T-cell (primary cell): Measurements from ENCODE around the gene SRD5A3. TPM values are rescaled to one million over a fixed set of nuclear protein-coding genes. Genes with fewer than 3 reads are reported as not detected.

Source experiments
- ATAC-seq, 4 experiments: fragments of 200-7000 bp in 3 of 4; fragments of 150-1000 bp in 1 of 4; cut with Tn5 transposase; replicated peaks in 1 of 4; 1 replicate in 3 of 4; 2 replicates in 1 of 4; pipeline ENCODE4 v1.10.0; 2021; ENCODE audit warnings: moderate library complexity in 3 of 4, mild to moderate bottlenecking in 2 of 4, moderate number of reproducible peaks in 1 of 4
- CTCF ChIA-PET, 2 donors: fragments of 300-600 bp; sonication (Branson Sonifier 250); formaldehyde crosslinking; loops; one replicate each; lab custom pipeline; 2022; ENCODE audit warnings: antibody characterized with exemption in 2 of 2; lab: Charles Lee
- POLR2A ChIA-PET, 2 donors: fragments of 300-600 bp; sonication (Branson Sonifier 250); formaldehyde crosslinking; loops; one replicate each; lab custom pipeline; 2022; ENCODE audit warnings: antibody characterized with exemption in 2 of 2; lab: Charles Lee
- DNase-seq, 35 experiments: peaks; one replicate each; pipeline versions ENCODE4 v3.0.0 to v3.0.0-alpha.2; 2013 to 2023
- H3K27ac ChIP-seq: one replicate; pipeline ENCODE4 v1.5.1; 2013; ENCODE audit warnings: low read length
- H3K27me3 ChIP-seq, 2 experiments: replicated peaks in 1 of 2; 1 replicate in 1 of 2; 2 replicates in 1 of 2; pipeline versions ENCODE4 v1.6.1 to v1.7.0; 2013; ENCODE audit warnings: low read length in 1 of 2, mixed read lengths in 1 of 2; ENCODE audit not compliant: control insufficient read depth in 2 of 2, insufficient read depth in 2 of 2; ENCODE audit errors: extremely low read depth in 1 of 2
- H3K36me3 ChIP-seq, 2 donors: 1 replicate in 1 of 2; 2 replicates in 1 of 2; pipeline versions ENCODE4 v1.6.1 to v1.7.0; 2013; ENCODE audit warnings: low read length in 1 of 2; ENCODE audit not compliant: control insufficient read depth in 2 of 2, insufficient read depth in 1 of 2; ENCODE audit errors: extremely low read depth in 1 of 2
- H3K4me1 ChIP-seq, 2 experiments: 1 replicate in 1 of 2; 2 replicates in 1 of 2; pipeline versions ENCODE4 v1.6.1 to v1.7.0; 2013; ENCODE audit warnings: low read length in 2 of 2, mixed read lengths in 1 of 2; ENCODE audit not compliant: insufficient read depth in 2 of 2, control insufficient read depth in 1 of 2; ENCODE audit errors: extremely low read depth in 1 of 2
- H3K4me3 ChIP-seq, 2 donors: 1 replicate in 1 of 2; 2 replicates in 1 of 2; pipeline versions ENCODE4 v1.5.1 to v1.7.0; 2013; ENCODE audit warnings: mild to moderate bottlenecking in 2 of 2, low read length in 1 of 2, moderate library complexity in 1 of 2; ENCODE audit not compliant: control insufficient read depth in 1 of 2; ENCODE audit errors: extremely low read depth in 1 of 2
- H3K9me3 ChIP-seq: 2 replicates; pipeline ENCODE4 v1.7.0; 2013
- H3K27ac Mint-ChIP-seq, 2 donors: one replicate each; pipeline ENCODE4 v1.8.0; 2020 to 2021; ENCODE audit warnings: mild to moderate bottlenecking in 2 of 2, mixed read lengths in 2 of 2
- H3K27me3 Mint-ChIP-seq, 2 donors: one replicate each; pipeline ENCODE4 v1.8.0; 2021 to 2022; ENCODE audit warnings: mixed read lengths in 2 of 2
- H3K36me3 Mint-ChIP-seq: one replicate; pipeline ENCODE4 v1.8.0; 2021; ENCODE audit warnings: mixed read lengths
- H3K4me1 Mint-ChIP-seq, 3 donors: one replicate each; pipeline ENCODE4 v1.8.0; 2020 to 2022; ENCODE audit warnings: mixed read lengths in 3 of 3, mild to moderate bottlenecking in 1 of 3
- H3K4me3 Mint-ChIP-seq, 3 donors: one replicate each; pipeline ENCODE4 v1.8.0; 2020 to 2022; ENCODE audit warnings: mild to moderate bottlenecking in 3 of 3, mixed read lengths in 3 of 3, moderate library complexity in 3 of 3
- H3K9me3 Mint-ChIP-seq, 3 donors: one replicate each; pipeline ENCODE4 v1.8.0; 2020 to 2022; ENCODE audit warnings: mixed read lengths in 3 of 3
- WGBS: methylation state at CpG from one replicate; pipeline ENCODE4 v1.1.5; 2013; ENCODE audit warnings: missing lambda C conversion rate; ENCODE audit not compliant: insufficient coverage; 5-methylcytosine and 5-hydroxymethylcytosine counted together
- total RNA-seq, 35 experiments: library from RNA in 6 of 35; stranded (reverse) in 6 of 35; fragments of 120-200 nt in 1 of 35; gene quantifications; one replicate each; pipeline versions ENCODE4 v1.2.1 to v1.2.4 and lab custom pipeline; 2013 to 2026

The SRD5A3 gene
- total RNA-seq, 5 donors from 2014 or later (not counting 1 experiment from before 2014, with no cell fraction given), result 3.6 to 6.8 (median 4.1) TPM

DNA sequence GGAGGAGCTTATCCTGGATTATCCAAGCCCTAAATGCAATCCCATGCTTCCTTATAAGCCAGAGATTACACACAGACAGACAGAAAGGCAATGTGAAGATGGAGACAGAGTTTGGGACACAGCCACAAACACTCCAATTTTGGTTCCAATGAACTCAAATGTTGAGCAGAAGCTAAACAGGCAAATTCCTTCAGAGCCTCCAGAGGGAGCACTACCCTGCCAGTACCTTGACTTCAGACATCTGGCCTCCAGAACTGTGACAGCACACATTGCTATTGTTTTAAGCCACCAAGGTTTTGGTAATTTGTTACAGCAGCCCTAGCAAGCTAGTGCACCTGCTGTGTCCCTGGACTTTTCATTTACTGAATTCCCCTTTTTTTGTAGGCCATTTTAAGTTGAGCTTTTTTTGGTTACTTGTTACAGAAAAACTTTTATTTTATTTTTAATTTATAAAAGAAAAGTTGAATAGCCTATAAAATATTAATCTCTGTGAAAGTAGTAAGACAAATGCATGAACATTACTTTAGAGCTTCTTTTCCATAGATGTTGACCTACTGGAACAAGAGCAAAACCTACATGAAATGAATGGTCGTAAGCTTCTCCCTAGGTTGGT is 33.4 kb upstream of the SRD5A3 start:
- peaks cover 0 to 4% of the 10 kb centered on the region in 2 donors for H3K27me3 Mint-ChIP-seq
- no peaks in the 10 kb centered on the region for H3K9me3 Mint-ChIP-seq
- no peak overlapping the region for H3K4me3 ChIP-seq
- H3K4me3 Mint-ChIP-seq, result no peak overlapping the region
- H3K4me1 Mint-ChIP-seq, result no peaks in the 10 kb centered on the region
- no peak overlapping the region for H3K27ac ChIP-seq
- peak in 26 of 35 experiments; percentile 2 to 64 (median 15) for DNase-seq
- H3K36me3 ChIP-seq, result no peaks in the 10 kb centered on the region
- POLR2A ChIA-PET, result no interaction called here
- H3K27me3 ChIP-seq, result no peaks in the 10 kb centered on the region
- H3K36me3 Mint-ChIP-seq, result no peaks in the 10 kb centered on the region
- 80% methylated on average over 1 of the region's 1 CpG for WGBS
- no peaks in the 10 kb centered on the region for H3K9me3 ChIP-seq
- H3K4me1 ChIP-seq, result no peaks in the 10 kb centered on the region
- CTCF ChIA-PET, result interaction anchor here (0.6 to 2.0 kb wide), 15 partner anchors 8 to 977 kb away, joined by 3 to 5 read pairs (median 3); partner anchors contain the start of gene SRD5A3 (in 1 of the 2)
- ATAC-seq, result peak in 3 of 4 experiments; percentile 58 to 60 (median 59)
- no peak overlapping the region for H3K27ac Mint-ChIP-seq

DNA sequence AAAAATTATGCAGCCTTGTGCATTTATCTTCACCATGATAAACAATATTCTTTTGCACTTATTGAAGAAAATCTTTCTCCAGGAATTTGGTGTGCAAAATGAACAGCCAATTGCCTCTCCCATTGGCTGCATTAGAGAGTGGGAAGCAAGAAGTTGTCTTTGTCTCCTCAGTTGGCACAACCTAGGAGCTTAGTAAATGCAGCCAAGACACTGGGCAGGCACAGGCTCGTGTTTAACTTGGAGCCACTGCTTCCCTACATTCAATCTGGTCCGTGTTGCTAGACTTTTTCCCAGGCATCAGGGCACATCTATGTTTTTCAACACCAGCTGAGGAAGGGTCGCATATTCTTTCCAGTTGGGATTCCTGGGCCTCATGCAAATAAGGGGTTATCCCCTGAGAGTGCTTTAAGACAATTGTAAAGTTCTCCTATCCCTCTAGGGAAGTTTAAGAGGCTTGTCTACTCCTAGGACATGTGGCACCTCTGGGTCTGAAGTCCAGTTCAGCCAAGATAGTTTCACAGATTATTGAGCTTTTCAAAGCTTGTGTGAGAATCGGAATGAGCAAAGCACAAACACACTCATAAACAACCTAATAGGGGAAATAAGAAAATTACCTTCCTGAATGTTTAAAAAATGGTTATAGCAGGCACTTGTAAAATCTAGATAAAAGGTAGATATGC is 31.8 kb upstream of the SRD5A3 start:
- POLR2A ChIA-PET, result no interaction called here
- WGBS, result 83% methylated on average over 2 of the region's 4 CpGs
- H3K36me3 Mint-ChIP-seq, result no peaks in the 10 kb centered on the region
- Histone ChIP-seq H3K27ac (no peak overlapping the region), H3K4me1 (peaks cover 2 to 8% of the 10 kb centered on the region in 2 experiments), H3K4me3 (no peak overlapping the region), H3K36me3 (no peaks in the 10 kb centered on the region), H3K9me3 (no peaks in the 10 kb centered on the region), H3K27me3 (no peaks in the 10 kb centered on the region)
- H3K27ac Mint-ChIP-seq, result no peak overlapping the region
- CTCF ChIA-PET, result no interaction called here
- no peak overlapping the region for H3K4me3 Mint-ChIP-seq
- ATAC-seq (no peak), DNase-seq (no peak)
- no peaks in the 10 kb centered on the region for H3K9me3 Mint-ChIP-seq
- peaks cover 13 to 16% (median 13%) of the 10 kb centered on the region in 3 donors for H3K4me1 Mint-ChIP-seq
- H3K27me3 Mint-ChIP-seq, result peaks cover 0 to 4% of the 10 kb centered on the region in 2 donors

DNA sequence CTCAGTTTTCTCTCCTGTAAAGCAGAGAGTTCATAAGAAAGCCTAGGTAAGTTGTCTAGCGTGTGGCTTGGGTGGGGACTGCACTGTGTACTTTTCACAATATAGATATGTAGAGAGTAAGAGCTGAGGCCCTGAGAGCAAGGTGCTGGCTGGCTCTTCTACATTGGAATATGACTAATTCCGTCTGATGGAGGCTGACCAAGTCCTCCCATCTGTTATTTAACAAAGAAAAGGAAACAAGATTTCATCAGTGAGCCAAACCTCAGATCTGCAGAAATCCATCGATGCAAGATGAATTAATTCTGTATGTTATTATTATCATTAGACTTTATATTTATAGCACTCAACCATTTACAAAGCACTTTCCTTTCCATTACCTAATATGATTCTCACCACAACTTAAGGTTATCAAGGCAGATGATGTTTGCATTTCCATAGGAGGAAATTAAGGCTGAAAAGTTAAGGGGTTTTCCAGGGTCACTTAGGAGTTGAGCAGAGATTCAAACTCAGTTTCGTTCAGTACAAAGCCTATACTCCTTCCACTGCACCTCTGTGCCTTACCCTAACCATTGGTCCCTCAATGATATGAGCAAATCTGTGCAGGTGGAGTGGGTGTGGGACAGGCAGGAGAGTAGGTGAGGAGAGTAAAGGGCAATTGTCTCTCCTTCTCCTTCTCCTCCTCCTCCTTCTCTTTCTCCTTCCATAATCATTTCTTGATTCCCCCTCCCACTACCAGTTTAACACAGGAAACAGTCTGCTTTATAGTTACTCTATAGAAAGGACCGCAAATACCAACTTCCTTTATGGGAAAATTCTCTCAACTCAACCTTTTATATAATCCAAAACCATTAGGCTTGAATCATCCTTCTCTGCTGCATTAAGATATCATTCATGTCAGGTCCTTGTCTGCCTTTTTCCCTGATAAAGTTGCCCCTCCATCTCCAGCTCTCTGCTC is 27.6 kb upstream of the SRD5A3 start:
- Mint-ChIP-seq H3K27ac (no peak overlapping the region), H3K36me3 (no peaks in the 10 kb centered on the region), H3K27me3 (peaks cover 2 to 4% of the 10 kb centered on the region in 2 donors), H3K4me3 (peak overlapping the region in 1 of 3 donors; percentile 23), H3K4me1 (peaks cover 20 to 25% (median 21%) of the 10 kb centered on the region in 3 donors), H3K9me3 (no peaks in the 10 kb centered on the region)
- H3K27me3 ChIP-seq, result no peaks in the 10 kb centered on the region
- no peak overlapping the region for H3K4me3 ChIP-seq
- CTCF ChIA-PET, result interaction anchor here in 1 of 2 donors (0.6 to 1.4 kb wide), 3 partner anchors 9 to 209 kb away, joined by 3 to 4 read pairs (median 3); partner anchors contain the start of gene SRD5A3
- H3K4me1 ChIP-seq, result peaks cover 2 to 14% of the 10 kb centered on the region in 2 experiments
- H3K9me3 ChIP-seq, result no peaks in the 10 kb centered on the region
- peak in 3 of 4 experiments; percentile 27 to 52 (median 27) for ATAC-seq
- no peak overlapping the region for H3K27ac ChIP-seq
- H3K36me3 ChIP-seq, result no peaks in the 10 kb centered on the region
- WGBS, result 14% methylated on average over 1 of the region's 5 CpGs
- POLR2A ChIA-PET, result interaction anchor here in 1 of 2 donors (0.7 kb wide), 1 partner anchor 113 kb away, joined by 3 read pairs; no protein-coding TSS in a partner anchor
- DNase-seq, result peak in 1 of 35 experiments; percentile 5

DNA sequence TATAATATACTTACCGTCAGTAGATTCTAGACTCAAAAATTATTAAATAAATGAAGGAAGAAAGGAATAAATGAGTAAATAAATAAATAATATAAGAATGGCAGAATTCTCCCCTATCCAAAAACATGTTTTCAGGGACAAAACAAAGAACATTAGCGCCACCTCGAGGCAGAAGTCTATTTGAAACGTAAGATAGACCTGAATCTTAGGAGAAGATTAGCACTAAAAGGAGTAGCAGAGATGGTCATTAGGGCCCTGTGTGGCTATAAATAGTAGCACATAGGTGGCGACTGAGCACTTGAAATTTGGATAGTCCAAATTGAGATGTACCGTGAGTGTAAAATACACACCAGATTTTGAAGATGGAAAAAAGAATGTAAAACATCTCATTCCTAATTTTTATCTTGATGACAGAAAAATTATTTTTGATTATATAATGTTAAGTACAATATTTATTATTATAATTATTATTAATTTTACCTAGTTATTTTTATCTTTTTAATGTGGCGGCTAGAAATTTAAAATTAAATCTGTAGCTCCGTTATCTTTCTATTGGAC is 24.3 kb upstream of the SRD5A3 start:
- H3K27ac Mint-ChIP-seq, result no peak overlapping the region
- H3K4me3 Mint-ChIP-seq, result no peak overlapping the region
- no peaks in the 10 kb centered on the region for H3K36me3 Mint-ChIP-seq
- H3K36me3 ChIP-seq, result no peaks in the 10 kb centered on the region
- no peaks in the 10 kb centered on the region for H3K9me3 Mint-ChIP-seq
- no peak overlapping the region for H3K4me3 ChIP-seq
- peaks cover 2 to 14% of the 10 kb centered on the region in 2 experiments for H3K4me1 ChIP-seq
- H3K27me3 Mint-ChIP-seq, result peaks cover 3 to 9% of the 10 kb centered on the region in 2 donors
- ATAC-seq (no peak), DNase-seq (peak in 20 of 35 experiments; percentile 5 to 55 (median 22))
- no peaks in the 10 kb centered on the region for H3K27me3 ChIP-seq
- ChIA-PET POLR2A (no interaction called here), CTCF (interaction anchor here (0.7 to 1.0 kb wide), 2 partner anchors 9 to 237 kb away, joined by 3 read pairs; no protein-coding TSS in a partner anchor)
- H3K27ac ChIP-seq, result no peak overlapping the region
- no peaks in the 10 kb centered on the region for H3K9me3 ChIP-seq
- H3K4me1 Mint-ChIP-seq, result peaks cover 20 to 25% (median 21%) of the 10 kb centered on the region in 3 donors
- 10% methylated on average over 3 of the region's 8 CpGs for WGBS

DNA sequence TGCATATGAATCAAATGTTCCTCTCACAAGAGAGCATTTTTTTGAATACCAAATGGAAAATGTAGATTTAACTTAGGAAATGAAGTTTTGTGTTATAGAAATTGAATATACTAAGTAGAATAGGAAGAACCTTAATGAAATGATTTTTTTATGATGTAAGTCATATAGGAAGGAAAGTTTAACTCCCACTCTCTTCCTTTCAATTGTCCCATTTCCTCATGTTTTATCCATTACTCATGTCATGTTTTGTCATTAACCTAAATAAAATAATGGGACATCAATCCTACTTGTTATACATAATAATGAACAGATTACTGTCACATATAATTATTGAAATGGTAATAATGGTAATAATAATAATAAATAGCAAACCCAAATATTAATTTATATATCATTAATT is 22.7 kb upstream of the SRD5A3 start:
- Mint-ChIP-seq H3K4me3 (no peak overlapping the region), H3K27ac (no peak overlapping the region), H3K36me3 (no peaks in the 10 kb centered on the region), H3K9me3 (no peaks in the 10 kb centered on the region), H3K4me1 (peaks cover 16 to 18% (median 17%) of the 10 kb centered on the region in 3 donors), H3K27me3 (peaks cover 3 to 9% of the 10 kb centered on the region in 2 donors)
- no peaks in the 10 kb centered on the region for H3K9me3 ChIP-seq
- DNase-seq, result no peak
- ATAC-seq, result no peak
- POLR2A ChIA-PET, result no interaction called here
- peaks cover 2 to 14% of the 10 kb centered on the region in 2 experiments for H3K4me1 ChIP-seq
- CTCF ChIA-PET, result interaction anchor here in 1 of 2 donors (0.9 kb wide), 1 partner anchor 31 kb away, joined by 3 read pairs; no protein-coding TSS in a partner anchor
- no peaks in the 10 kb centered on the region for H3K36me3 ChIP-seq
- no peak overlapping the region for H3K4me3 ChIP-seq
- H3K27me3 ChIP-seq, result peaks cover 0 to 4% of the 10 kb centered on the region in 2 experiments
- no peak overlapping the region for H3K27ac ChIP-seq
